GM12872 (cell line): ENCODE results near the gene RASAL2.

Experiments used
- TF ChIP-seq, protein P1 (sequence below): IDR thresholded peaks from 3 replicates; pipeline ENCODE4 v1.5.1; 2011; ENCODE audit warnings: low read depth, mild to moderate bottlenecking, low read length, moderate library complexity; ENCODE audit not compliant: insufficient read depth

Gene RASAL2

DNA sequence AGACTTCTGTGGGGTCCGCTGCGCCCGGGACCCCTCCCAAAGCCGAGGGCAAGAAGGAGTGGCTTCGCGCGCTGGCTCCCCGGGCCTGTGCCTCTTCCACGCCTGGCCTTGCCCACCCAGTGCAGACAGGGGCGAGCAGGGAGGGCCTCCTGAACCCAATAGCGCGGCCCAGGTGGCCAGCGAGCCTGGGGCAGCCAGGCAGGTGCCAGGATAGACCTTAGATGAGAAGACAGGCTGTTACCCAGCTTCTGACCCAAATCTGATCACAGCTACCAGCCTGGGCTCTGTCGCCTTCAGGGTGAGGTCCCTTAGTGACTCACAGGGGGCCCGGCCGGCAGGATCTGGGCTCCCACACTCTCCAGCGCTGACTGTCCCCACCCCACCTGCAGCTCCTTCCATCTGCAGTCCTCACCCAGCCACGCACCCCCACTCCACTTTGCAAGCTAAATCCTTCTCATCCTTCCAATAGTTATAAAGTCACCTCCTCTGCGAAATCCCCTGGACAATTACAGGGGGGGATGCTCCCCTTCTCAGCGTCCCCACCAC lies 393.2 kb downstream of the RASAL2 start:
- TF ChIP-seq, protein P1, sequence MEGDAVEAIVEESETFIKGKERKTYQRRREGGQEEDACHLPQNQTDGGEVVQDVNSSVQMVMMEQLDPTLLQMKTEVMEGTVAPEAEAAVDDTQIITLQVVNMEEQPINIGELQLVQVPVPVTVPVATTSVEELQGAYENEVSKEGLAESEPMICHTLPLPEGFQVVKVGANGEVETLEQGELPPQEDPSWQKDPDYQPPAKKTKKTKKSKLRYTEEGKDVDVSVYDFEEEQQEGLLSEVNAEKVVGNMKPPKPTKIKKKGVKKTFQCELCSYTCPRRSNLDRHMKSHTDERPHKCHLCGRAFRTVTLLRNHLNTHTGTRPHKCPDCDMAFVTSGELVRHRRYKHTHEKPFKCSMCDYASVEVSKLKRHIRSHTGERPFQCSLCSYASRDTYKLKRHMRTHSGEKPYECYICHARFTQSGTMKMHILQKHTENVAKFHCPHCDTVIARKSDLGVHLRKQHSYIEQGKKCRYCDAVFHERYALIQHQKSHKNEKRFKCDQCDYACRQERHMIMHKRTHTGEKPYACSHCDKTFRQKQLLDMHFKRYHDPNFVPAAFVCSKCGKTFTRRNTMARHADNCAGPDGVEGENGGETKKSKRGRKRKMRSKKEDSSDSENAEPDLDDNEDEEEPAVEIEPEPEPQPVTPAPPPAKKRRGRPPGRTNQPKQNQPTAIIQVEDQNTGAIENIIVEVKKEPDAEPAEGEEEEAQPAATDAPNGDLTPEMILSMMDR, result no peak

DNA sequence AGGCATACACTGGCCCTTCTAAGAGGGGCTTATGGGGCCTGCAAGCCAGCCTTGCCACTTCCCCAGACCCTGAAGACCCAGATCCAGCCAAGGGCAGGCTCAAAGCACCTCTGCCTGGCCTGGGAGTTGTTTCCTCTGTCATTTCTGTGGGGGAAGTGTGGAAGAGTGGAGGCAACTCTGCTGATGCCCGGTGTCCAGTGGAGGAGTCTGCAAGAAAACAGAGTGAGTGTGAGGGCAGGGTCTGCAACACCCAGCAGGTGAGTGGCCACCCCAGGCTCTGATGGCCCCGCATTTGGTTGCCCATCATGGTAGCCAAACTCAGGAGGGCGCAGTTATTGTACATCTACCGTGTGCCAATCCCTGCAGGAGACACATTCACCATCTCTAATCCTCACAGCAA lies 394.5 kb downstream of the RASAL2 start:
- TF ChIP-seq, protein P1, result no peak

DNA sequence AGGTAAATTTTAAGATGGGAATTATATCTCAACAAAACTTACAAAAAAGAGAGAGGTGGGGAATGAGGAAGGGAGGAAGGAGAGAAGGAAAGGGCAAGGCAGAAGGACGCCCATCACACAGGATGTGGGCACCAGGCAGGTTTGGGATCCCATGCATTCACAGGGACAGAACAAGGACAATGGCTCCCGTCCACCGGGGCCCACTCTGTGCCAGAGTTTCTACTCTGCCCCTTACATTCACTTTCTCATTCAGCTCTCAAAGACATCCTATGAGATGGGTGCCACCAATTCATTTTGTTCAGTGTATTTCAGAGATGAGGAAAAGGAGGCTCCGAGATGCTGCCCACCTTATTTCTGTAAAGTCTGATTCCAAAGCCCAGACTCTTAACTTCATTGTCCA lies 395.5 kb downstream of the RASAL2 start:
- TF ChIP-seq, protein P1, result no peak

DNA sequence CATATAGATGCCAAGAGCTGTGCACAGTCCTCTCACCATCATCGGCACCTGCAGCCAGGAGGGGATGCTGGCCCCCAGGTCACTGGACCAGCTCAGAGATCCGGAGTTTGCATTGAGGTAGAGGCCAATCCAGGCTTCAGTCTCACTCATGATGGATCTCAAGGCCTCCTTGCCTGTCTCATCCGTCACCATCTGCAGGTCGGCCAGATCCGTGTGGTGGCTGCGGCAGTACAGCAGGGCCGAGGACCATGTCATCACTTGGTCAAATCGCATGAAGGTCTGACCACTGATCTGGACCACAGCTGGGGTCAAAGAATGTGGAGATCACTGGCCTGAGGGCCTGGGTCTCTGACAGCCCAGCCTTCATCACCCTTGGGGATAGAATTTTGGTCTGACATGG lies 396.2 kb downstream of the RASAL2 start:
- TF ChIP-seq, protein P1, result no peak

DNA sequence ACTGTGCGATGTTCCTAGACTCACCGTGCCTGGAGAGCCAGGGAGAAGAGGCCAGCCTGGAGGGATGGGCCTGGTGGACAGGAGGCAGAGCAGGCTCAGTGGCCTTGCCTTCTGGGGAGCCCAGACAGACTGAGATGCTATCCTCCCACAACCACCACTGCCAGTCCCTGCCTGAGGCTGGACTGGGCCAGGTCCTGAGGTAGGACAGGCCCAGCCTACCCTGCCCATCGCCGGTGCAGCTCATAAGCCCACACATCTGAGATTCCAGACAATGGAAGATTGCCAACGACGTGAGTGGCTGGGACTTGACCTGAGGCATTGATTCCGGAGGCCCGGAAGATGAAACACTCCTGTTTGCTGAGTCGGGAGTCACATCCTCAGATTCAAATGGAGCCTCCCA lies 397.1 kb downstream of the RASAL2 start:
- TF ChIP-seq, protein P1, result no peak

DNA sequence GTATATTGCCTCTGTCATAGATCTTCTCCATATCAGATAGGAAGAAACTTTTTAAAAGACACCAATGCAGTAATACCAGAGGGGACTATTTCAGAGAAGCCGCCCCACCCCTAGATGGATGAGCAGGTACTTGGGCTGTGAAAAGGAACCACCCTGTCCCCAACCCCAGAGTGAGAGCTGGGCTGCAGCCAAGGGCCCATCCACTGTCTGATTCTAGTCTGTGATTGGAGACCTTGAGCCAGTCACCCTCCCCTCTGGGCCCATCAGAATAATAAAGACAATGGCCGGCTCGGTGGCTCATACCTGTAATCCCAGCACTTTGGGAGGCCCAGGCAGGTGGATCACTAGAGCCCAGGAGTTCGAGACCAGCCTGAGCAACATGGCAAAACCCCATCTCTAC lies 397.8 kb downstream of the RASAL2 start:
- TF ChIP-seq, protein P1, result no peak

DNA sequence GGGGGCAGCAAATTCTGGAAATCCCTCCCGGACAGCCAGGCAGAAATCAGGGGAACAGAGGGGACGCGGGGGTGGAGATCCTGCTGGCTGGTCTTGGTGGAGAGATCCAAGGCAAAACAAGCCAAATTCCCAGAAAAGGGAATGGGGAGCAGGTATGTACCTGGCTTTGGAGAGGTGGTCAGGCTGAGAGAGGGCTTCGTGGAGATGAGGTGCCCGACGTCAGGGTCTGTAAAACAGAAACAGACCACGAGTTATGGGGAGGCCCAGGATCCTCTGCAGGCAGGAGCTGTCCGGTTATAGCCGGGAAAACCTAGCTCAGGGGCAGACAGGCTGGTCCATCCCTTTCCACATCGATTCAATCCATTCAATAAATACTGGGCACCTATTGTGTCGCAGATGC lies 398.4 kb downstream of the RASAL2 start:
- TF ChIP-seq, protein P1, result no peak
